Ectodermal cell (in vitro differentiated cells): ENCODE measurements around the gene JAKMIP2.

ENCODE experiments used
- H3K27ac ChIP-seq: 2 replicates; pipeline ENCODE4 v1.7.0; 2013; ENCODE audit warnings: mild to moderate bottlenecking, low read depth, low read length; ENCODE audit not compliant: insufficient read depth, poor library complexity, severe bottlenecking
- H3K27me3 ChIP-seq: 2 replicates; pipeline ENCODE4 v1.7.0; 2013; ENCODE audit warnings: mild to moderate bottlenecking, low read length; ENCODE audit not compliant: insufficient read depth, control insufficient read depth, poor library complexity, severe bottlenecking
- H3K36me3 ChIP-seq: one replicate; pipeline ENCODE4 v1.7.0; 2013; ENCODE audit warnings: low read length; ENCODE audit not compliant: control insufficient read depth, insufficient read depth
- H3K4me1 ChIP-seq: one replicate; pipeline ENCODE4 v1.7.0; 2013; ENCODE audit warnings: low read length; ENCODE audit not compliant: control insufficient read depth, insufficient read depth
- H3K4me3 ChIP-seq: 2 replicates; pipeline ENCODE4 v1.7.0; 2013; ENCODE audit warnings: low read depth, low read length, control low read depth; ENCODE audit not compliant: insufficient read depth
- H3K9me3 ChIP-seq: 2 replicates; pipeline ENCODE4 v1.7.0; 2013; ENCODE audit warnings: mild to moderate bottlenecking, low read length, moderate library complexity; ENCODE audit not compliant: control insufficient read depth
- WGBS, 2 experiments: methylation state at CpG; one replicate each; pipeline ENCODE4 v1.1.7; 2013; ENCODE audit warnings: missing lambda C conversion rate in 2 of 2; 5-methylcytosine and 5-hydroxymethylcytosine counted together

JAKMIP2 gene

DNA sequence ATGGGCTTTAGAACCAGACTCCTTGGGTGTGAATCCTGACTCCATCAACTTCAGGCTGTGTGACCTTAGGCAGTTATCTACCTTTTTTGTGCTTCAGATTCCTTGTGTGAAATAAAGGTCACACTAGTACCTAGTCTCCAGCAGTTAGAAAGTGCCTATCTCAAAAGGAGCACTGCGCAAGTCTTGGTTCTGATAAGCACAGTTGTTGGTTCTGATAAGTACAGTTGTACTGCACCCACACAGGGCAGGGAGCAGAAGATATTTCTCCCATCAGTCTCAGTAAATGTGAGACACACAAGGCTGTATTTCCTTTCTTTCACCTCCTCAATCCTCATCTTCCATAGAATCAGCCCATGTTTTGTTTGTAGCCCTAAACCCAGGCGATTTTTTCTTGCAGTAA, 156.1 kb downstream of the JAKMIP2 start:
- 91 to 93% methylated on average over 2 of the region's 2 CpGs for WGBS, 2 experiments
- Histone ChIP-seq H3K27me3 (no peaks in the 10 kb centered on the region), H3K4me1 (peaks cover 16% of the 10 kb centered on the region), H3K27ac (no peak overlapping the region), H3K36me3 (peaks cover 3% of the 10 kb centered on the region), H3K9me3 (no peaks in the 10 kb centered on the region), H3K4me3 (no peak overlapping the region)

DNA sequence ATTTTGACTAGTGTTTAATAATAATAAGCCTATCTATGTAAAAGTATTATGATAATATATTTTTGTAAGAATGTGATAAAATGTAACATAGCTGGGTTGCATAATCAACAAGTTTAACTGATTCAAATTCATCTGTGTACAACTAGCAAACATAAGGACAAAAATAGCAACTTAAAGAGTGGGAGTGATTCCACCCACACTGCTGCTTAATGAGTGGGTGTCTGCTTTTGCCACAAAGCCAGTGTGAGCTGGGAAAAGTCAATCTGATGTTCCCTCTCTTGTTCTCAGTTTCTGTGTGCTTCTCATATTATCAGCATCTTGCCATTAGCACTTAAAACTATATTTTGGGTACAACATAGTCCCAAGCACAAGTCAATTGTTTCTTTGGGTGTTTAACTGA, 161.5 kb downstream of the JAKMIP2 start:
- Histone ChIP-seq H3K27ac (no peak overlapping the region), H3K4me1 (no peaks in the 10 kb centered on the region), H3K27me3 (no peaks in the 10 kb centered on the region), H3K9me3 (no peaks in the 10 kb centered on the region), H3K4me3 (no peak overlapping the region), H3K36me3 (peaks cover 3% of the 10 kb centered on the region)

DNA sequence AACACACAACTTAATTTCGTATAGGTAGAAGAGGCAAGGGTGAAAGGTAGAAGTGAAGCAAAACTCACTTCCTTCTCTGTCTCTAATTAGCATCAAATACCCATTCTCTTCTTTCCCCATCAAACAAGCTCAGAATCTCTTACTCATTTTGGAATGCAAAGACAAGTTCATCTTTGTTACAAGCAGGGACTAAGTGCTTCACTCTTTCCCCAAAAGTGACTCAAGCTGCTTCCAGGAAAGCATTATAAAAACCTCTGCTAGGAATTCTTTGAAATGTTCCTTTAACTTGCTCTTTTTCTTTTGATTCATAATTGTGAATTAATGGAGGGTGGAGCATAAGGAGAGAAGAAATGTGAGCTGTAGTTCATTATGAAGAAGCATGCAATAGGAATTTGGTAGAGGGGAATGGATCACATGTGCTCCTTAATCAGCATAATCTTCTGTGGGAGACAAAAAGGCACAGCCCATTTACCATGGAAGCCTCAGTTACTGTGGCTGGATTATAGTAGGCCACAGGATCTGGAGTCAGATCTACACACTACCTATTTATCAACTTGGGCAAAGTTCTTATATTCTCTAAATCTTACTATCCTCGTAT, 163.1 kb downstream of the JAKMIP2 start:
- Histone ChIP-seq H3K27ac (no peak overlapping the region), H3K36me3 (peaks cover 3% of the 10 kb centered on the region), H3K27me3 (no peaks in the 10 kb centered on the region), H3K4me1 (no peaks in the 10 kb centered on the region), H3K4me3 (no peak overlapping the region), H3K9me3 (no peaks in the 10 kb centered on the region)
- WGBS, 2 experiments: 80% methylated on average over 2 of the region's 2 CpGs; no CpG with 5 or more reads in 1 of the 2 experiments

DNA sequence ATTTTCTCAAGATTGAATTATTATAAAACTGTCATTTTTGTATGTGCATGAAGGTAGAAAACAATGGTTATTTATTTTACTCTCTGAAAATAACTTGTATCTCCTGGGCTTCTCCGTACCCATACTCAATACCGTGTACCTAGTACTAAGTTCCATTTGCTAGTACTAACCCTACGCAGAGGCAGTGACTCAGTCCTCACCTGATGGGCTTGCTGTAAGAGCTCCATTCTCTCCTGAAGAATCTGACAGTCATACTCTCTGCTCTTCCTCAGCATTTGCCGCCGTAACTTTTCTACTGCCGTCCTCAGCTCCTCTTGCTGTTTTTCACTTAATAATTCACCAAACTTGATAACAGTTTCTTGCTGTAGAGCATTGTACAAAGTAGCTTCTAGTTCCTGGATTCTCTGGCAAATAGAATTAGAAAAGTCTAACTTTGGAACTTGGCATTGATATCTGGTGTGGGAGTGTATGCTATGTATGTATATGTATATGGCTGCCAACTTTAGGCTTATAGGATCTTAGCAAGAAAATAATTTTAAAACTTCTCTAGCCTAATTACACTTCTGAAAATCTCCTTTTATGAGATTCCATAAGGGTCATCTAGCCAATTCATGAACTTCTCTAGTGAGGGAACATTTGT, 164.7 kb downstream of the JAKMIP2 start:
- no peaks in the 10 kb centered on the region for H3K27me3 ChIP-seq
- no peak overlapping the region for H3K4me3 ChIP-seq
- H3K36me3 ChIP-seq: peaks cover 3% of the 10 kb centered on the region
- 94 to 99% methylated on average over 6 of the region's 6 CpGs for WGBS, 2 experiments
- no peaks in the 10 kb centered on the region for H3K4me1 ChIP-seq
- H3K27ac ChIP-seq: no peak overlapping the region
- H3K9me3 ChIP-seq: no peaks in the 10 kb centered on the region

DNA sequence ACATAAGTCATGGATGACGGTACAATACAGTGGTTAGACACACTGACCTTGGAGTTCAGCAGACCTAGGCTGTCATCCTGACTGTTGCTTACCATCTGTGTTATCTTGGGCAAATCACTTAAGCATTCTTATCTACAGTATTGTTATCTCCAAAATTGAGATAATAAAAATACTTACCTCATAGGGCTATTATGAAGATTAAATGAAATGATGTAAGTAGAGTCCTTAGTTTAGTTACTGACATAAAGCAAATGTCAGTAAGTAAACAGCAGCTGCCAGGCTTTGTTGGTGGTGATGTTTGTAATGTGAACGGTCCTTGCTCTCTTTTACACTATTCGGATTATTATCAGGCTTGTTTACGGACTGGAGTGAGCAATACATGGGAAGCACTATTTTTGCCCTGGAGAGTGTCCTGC, 165.3 kb downstream of the JAKMIP2 start:
- H3K9me3 ChIP-seq: no peaks in the 10 kb centered on the region
- no peaks in the 10 kb centered on the region for H3K27me3 ChIP-seq
- 94 to 96% methylated on average over 4 of the region's 4 CpGs for WGBS, 2 experiments
- no peak overlapping the region for H3K27ac ChIP-seq
- H3K36me3 ChIP-seq: no peaks in the 10 kb centered on the region
- no peaks in the 10 kb centered on the region for H3K4me1 ChIP-seq
- no peak overlapping the region for H3K4me3 ChIP-seq

DNA sequence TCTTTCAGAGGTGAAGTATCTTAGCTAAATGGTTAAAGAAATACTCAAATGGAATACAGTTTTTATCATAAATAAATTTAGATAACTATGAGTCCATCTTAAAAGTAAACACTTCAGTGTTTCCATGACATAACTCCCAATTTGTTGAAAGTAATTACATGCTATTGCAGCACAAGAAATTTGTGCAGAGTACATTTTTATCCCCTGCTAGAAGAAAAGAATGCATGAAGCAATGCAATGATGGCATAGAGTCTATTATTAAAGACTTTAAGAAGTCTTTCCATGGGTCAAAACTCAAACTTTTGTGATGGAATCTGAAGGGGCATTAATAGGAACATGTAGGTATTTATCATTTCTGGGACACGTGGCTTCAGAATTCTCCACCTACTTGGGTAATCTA, 166.1 kb downstream of the JAKMIP2 start:
- Histone ChIP-seq H3K9me3 (no peaks in the 10 kb centered on the region), H3K36me3 (no peaks in the 10 kb centered on the region), H3K27me3 (no peaks in the 10 kb centered on the region), H3K4me1 (no peaks in the 10 kb centered on the region), H3K27ac (no peak overlapping the region), H3K4me3 (no peak overlapping the region)
- WGBS, 2 experiments: 85 to 87% methylated on average over 1 of the region's 1 CpG

DNA sequence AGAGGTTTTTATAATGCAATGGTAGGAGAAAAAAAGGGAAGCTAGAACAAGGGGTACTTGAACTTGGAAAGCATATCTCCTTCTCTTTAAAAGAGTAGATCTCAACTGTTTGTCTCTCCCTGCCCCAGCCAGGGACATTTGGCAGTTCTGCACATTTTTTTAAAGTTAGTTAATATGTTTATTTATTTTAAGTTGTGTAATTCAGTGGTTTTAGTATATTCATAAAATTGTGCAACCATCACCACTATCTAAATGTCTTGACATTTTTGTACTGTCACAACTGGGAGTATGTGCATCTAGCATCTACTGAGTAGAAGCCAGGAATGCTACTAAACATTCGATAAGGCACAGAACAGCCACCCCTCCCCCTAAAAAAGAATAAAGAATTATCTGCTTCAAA, 169.2 kb downstream of the JAKMIP2 start:
- Histone ChIP-seq H3K9me3 (no peaks in the 10 kb centered on the region), H3K27me3 (no peaks in the 10 kb centered on the region), H3K27ac (no peak overlapping the region), H3K4me3 (no peak overlapping the region), H3K4me1 (no peaks in the 10 kb centered on the region), H3K36me3 (no peaks in the 10 kb centered on the region)
- WGBS, 2 experiments: 100% methylated on average over 1 of the region's 1 CpG; no CpG with 5 or more reads in 1 of the 2 experiments

DNA sequence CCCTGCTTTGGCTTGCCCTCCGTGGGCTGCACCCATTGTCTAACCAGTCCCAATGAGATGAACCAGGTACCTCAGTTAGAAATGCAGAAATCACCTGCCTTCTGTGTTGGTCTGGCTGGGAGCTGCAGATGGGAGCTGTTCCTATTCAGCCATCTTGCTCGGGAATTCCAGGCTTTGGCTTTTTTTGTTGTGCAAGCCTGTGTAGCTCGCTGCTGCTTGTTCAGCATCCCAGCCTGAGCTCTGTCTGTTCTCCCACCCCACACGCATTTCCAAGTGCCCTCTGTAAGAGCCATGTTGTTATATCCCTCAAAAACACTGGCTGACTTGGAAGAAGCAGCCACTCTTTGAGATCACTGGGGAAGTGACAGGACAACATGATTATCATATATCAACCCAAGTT, 171.0 kb downstream of the JAKMIP2 start:
- 68 to 70% methylated on average over 4 of the region's 4 CpGs for WGBS, 2 experiments
- H3K9me3 ChIP-seq: no peaks in the 10 kb centered on the region
- no peak overlapping the region for H3K4me3 ChIP-seq
- no peaks in the 10 kb centered on the region for H3K27me3 ChIP-seq
- H3K36me3 ChIP-seq: no peaks in the 10 kb centered on the region
- no peak overlapping the region for H3K27ac ChIP-seq
- H3K4me1 ChIP-seq: no peaks in the 10 kb centered on the region

DNA sequence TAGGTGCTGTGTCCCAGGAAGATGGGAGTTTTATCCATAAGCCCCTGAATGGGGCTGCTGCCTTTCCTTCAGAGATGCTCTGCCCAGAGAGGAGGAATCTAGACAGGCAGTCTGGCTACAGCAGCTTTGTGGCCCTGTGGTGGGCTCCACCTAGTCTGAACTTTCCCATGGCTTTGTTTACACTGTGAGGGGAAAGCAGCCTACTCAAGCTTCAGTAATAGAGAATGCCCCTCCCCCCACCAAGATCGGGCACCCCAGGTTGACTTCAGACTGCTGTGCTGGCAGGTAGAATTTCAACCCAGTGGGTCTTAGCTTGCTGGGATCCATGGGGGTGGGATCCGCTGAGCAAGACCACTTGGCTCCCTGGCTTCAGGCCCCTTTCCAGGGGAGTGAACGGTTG, 171.7 kb downstream of the JAKMIP2 start:
- Histone ChIP-seq H3K27me3 (no peaks in the 10 kb centered on the region), H3K4me1 (no peaks in the 10 kb centered on the region), H3K27ac (no peak overlapping the region), H3K4me3 (no peak overlapping the region), H3K36me3 (no peaks in the 10 kb centered on the region), H3K9me3 (no peaks in the 10 kb centered on the region)
- WGBS, 2 experiments: 83 to 90% methylated on average over 3 of the region's 3 CpGs

DNA sequence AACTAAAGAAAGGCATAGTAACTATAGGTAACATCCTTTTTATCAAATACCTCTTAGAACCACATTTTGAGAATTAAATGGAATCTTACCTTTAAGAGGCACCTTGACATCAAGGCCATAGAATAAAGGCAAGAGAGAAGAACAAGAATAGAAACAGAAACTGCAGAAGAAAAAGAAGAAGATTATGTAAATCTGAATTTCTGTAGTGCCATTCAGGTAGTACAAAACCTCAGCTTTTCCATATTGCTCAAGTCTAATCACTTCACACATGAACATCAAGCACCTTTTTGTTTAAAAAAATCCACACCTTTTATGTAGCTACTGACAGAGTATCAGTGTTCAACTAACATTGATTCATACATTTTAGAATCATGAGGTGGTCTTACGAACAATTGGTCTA, 180.9 kb downstream of the JAKMIP2 start:
- H3K4me1 ChIP-seq: no peaks in the 10 kb centered on the region
- H3K9me3 ChIP-seq: no peaks in the 10 kb centered on the region
- no peaks in the 10 kb centered on the region for H3K27me3 ChIP-seq
- no peaks in the 10 kb centered on the region for H3K36me3 ChIP-seq
- H3K27ac ChIP-seq: no peak overlapping the region
- WGBS, 2 experiments: 0 to 20% methylated on average over 1 of the region's 1 CpG
- no peak overlapping the region for H3K4me3 ChIP-seq
